Endometrial microvascular endothelial cells (primary cell): Measurements from ENCODE around the gene IRF6. TPM values are rescaled to one million over a fixed set of nuclear protein-coding genes. Genes with fewer than 3 reads are reported as not detected.

Experiments used
- in situ Hi-C: cut with HindIII; loops from 2 replicates; pipeline ENCODE4 v1.10.0; 2017; ENCODE audit warnings: low sequenced_read_pairs, low pct_unique_long_range_greater_than_20kb; ENCODE audit errors: inconsistent ontology term
- total RNA-seq: library from RNA; depleted of rRNA; stranded (reverse); fragments of >200 nt; gene quantifications from one replicate; pipeline ENCODE4 v1.2.3, GENCODE V29; 2015; ENCODE audit errors: inconsistent ontology term

Gene IRF6
- total RNA-seq, 1 donor from 2014 or later, result 0.37 TPM

DNA sequence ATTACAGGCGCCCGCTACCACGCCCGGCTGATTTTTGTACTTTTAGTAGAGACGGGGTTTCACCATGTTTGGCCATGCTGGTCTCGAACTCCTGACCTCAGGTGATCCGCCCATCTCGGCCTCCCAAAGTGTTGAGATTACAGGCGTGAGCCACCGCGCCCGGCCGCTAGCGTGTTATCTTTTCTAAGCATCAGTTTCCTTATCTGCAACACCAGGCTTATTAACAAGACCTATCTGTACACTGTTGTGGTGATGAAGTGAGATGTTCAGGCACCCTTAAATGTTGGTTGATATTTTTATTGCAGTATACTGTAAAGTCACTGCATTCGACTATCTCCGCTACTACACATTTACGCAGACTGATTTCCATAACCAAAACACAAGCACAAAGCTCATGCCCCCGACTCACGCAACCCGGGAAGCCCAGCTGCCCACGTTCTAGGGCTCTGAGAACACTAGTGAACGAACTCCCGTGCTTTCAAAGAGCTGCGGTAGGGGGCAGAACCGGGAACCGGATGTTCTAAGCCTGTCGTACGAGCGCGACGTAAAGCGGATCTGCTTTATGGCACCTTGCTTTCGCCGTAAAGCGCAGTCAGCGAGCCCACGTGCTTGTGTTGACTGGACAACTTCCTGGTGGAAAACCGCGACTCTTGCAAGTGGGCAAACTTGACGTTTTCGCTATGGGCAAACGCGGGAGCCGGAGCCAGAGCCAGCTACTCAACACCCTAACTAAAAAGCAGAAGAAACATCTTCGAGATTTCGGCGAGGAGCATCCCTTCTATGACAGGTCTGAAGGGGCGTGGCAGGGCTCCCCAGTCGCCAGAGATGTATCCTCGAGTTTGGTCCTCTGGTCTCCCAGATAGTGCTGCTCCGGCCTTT, 21.7 kb upstream of the IRF6 start, which contains the start of gene UTP25:
UTP25 (plus strand) TSS at position 589 of the 879 bp plus-strand sequence; CDS start at position 681, 92 bp downstream.
- in situ Hi-C loops, result loop anchor here (25.0 kb wide), 2 partner anchors 410 to 1435 kb away; partner anchors contain the start of genes RCOR3 and SERTAD4

DNA sequence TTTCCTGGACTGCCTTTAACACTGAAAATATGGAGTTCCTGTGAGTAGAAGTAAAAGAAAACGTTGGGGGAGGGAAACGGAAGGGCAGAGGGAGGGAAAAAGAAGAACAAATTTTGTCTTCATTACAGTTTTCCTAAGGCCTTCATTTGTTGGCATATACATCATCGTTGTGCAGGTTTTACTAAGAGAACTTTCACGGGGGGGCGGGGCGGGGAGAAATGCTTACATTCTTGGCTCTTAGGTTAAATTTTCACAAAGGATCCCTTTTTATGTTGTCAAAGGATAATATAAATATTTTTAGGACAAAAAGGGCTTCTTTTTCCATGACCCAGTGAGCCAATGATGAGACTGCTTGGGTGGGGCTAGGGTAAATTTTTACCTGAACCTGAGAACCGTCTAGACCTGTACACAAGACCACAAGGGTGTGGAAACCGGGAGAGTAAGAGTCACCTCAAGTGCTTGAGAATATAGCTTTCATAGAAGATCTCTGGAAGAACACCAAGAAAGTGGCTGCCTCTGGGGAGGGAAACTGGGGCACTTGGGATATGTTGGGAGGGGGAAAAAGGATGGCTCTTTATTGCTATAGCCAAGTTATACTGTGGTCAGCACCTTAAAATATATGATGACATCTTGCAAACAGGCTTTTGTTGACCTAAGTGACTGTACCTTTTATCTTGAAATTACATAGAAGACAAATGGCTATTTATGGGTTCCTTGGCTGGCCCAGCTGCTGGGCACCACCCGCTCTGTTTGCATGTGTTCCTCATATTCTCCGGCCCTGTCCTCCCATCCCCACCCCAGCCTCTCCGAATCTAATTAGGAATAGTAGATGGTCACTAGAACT, 19.9 kb upstream of the IRF6 start:
- in situ Hi-C loops, result loop anchor here (25.0 kb wide), 2 partner anchors 411 to 1436 kb away; partner anchors contain the start of genes RCOR3 and SERTAD4

DNA sequence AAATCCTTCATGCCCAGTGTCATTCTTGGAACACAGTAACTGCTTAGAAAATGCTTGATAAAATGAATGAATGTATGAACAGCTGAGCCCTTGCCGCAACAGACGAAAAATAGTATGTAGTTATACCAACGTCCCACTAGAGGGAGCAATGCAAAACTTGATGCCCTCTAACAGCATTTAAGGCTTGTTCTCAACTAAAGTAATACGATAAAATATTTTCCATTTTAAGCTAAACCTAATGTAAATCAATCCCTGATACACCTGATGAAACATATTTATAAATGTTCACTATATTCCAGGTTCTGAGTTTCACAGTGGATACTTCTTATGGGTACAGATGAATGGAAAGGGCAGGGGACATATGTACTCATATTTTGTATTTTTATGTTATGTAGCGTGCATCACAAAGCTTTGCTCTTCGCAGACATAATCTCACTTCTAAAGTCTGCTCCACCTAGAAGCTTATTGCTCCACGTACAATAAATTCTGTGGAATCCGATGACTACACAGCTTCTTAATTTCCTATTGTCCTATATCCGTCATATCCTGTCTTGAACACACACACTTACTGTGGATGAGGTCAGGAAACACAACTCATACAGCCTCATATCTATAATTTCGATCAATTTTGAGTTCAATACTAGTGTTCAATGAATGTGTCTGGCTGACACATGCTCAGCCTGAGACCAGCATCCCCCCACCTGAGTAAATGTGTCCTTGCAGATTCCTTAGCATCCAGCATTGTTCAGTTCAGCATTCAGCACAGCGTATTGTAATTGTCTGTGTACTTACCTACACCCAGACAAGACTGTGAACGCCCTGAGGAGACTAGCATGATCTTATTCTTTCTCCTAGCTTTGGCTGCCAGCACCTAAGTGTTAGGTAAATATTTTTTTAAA, 17.4 kb upstream of the IRF6 start:
- in situ Hi-C loops, result no loop called here

DNA sequence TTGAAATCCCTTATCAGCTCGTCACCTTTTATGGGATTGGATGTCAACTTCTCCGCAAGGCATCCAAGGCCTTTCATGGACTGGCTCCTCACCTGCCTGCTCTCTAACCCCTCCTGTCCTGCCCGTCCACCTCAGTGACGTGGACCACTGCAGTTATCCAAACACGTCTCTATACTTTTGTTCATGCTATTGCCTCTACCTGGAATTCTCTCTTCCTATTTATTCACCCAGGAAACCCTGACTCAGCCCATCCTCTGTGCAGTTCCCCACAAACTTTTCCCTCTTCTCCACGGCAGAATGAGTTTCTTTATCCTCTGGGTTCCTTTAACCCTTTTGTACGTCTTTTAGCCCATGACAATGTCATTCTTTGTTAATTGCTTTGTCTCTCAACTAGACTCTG, 16.8 kb upstream of the IRF6 start:
- in situ Hi-C loops, result no loop called here

DNA sequence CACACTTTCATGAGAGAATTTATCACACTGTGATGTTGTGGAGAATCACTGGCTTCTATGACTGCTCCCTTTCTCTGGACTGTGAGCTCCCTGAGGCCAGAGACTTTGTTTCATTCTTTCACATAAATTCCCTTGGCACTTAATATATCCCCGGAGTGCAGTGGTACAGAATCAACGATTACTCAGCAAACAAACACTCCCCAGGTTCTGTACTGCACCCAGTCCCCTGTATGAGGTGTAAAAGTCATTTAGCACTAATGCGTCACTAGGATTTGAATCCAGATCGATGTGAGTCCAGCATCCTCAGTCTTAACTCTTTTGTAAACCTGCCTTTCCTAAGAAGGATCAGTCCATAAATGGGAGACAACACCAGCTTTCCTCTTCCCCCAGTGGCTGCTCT, 15.0 kb upstream of the IRF6 start:
- in situ Hi-C loops, result no loop called here

DNA sequence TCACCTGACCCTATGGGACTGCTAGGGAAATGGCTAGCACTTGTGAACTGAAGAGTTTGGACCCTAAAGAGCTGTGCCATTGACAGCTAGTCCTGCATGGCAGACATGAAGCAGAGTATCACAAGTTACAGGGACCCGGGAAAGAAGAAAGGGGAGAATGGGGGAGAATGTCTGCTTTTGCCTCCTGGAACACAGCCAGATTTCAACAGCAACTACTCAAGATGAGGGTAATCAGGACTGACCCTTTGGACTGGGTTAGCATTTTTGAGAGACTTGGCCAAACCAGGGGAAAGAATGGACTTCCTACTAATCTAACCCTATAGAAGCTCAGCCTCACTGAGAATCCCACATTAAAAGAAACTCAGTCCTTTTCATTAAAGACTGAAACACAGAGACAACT, 13.1 kb upstream of the IRF6 start:
- in situ Hi-C loops, result no loop called here

DNA sequence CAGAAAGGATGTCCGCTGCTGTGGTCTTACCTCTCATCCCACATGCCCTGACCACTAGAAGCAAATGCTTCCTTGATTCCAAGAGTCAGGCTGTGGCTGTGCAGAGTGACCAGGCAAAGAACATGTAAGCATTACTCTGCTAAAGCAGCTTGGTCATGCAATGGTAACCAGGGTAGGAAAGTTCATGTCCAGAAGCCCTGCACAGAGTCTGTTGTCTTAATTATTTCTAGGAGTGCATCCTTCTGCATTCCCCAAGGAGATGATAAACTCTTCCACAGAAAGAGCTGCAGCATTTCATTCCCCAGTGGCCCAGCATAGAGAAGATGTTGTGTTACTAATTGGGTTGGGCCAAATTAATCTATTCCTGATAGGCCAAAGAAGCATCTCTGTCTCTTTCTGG, 11.7 kb upstream of the IRF6 start:
- in situ Hi-C loops, result no loop called here

DNA sequence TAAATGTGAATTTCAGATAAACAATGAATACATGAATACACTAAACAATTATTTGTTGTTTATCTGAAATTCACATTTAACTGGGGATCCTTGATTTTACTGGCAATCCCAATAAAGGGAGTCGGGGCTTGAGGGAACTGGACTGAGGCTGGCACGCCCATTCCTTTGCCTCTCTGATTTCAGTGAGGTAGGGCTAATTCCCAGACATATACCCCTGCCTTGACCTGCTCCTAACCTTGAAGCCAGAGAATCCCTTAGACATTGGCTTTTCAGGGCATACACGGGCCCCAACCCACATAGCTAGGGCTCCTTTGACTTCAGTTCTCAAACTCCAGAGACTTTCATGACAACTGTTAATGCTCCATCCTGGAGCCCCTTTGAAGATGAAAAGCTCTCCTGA, 11.0 kb upstream of the IRF6 start:
- in situ Hi-C loops, result no loop called here

DNA sequence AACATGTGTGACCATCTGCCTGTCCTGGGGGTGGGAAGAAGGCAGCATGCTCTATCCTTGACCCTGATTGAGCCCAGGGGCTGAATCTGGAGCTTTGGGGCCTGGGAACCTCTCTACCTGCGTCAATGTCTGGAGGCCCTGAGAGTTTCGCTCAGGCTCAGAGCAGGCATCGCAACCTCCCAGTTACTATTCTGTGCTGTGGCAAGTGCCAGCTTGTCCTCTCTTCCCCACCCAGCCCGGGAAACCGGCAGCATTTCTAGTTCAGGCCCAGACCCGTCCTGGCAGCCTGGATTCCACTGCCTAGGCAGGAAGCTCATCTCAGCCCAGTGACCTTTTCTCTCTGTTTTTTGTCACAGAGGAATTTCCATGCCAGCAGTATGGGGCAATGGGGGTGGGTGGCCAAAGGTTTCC, 10.0 kb upstream of the IRF6 start:
- in situ Hi-C loops, result no loop called here

DNA sequence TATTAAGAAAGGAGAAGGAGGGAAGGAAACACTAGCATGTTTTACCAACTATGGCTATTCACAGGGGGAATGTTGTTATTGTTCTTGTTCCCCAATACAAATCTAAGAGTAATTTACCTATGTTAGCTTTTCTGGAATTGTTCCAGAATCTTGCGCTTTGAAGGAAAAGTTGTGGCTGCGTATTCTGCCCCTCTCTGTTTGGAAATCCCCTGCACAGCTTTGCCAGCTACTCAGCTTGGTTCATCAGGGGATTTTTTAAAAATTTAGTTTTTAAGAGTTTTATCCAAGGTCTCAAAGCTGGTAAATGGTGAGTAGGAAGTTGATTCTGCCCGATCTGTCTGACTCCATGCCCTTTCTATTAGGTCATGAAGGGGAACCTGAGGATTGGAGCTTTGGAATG, 9.5 kb upstream of the IRF6 start:
- in situ Hi-C loops, result no loop called here

DNA sequence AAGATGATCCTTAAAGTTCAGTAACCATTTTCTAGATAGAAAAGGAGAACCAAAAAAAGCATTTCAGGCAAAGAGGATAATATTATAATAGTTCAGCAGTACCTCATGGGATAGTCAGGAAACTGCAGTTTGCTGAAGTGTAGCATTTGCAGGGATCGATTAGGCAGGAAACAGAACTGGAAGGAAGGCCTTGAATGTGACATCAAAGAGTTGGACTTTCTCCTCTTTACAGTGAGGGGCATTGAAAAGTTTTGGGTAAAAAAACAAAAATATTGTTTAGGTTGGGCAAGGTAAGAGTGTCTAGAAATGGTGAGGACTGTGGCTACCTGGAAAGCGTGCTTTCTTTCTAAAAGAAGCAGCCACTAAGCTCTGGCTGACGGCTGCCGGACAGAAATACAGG, 8.0 kb upstream of the IRF6 start:
- in situ Hi-C loops, result no loop called here

DNA sequence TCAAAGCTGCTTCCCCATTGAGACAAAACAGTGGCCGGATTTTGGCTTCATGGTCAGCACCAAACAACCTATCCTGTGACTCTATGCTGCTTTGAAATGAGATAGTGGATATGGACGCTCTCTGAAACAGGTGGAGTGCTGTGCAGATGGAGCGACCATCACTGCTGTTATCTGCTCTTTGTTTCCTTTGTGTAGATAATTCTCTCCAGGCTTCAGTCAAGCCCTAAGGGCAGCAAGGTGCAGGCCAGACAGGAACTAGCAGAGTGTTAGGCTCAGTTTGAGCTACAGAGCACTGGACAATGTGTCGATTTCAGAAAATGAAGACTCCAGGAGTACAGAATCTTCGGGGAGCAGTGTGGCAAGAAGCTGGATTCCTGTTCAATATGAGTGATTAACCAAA, 4.8 kb upstream of the IRF6 start:
- in situ Hi-C loops, result no loop called here

DNA sequence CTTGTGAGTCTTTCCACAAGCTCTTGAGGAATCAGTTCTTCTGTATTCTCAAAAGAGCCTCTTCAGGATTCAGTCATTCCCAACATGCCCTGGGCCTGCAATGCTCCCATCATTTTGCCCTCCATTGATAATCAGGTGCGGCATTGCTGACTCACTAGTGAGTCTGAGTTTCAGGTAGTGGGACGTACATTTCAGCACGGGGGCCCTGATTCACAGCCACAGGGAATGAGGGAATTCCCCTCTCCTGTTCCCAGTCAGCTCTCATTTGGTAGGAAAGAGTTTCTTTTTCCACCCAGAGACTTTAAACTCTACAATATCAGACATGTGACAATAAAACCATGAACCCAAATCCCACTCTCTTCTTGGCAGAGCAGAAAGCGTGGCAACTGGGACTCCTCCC, 3.7 kb upstream of the IRF6 start:
- in situ Hi-C loops, result no loop called here

DNA sequence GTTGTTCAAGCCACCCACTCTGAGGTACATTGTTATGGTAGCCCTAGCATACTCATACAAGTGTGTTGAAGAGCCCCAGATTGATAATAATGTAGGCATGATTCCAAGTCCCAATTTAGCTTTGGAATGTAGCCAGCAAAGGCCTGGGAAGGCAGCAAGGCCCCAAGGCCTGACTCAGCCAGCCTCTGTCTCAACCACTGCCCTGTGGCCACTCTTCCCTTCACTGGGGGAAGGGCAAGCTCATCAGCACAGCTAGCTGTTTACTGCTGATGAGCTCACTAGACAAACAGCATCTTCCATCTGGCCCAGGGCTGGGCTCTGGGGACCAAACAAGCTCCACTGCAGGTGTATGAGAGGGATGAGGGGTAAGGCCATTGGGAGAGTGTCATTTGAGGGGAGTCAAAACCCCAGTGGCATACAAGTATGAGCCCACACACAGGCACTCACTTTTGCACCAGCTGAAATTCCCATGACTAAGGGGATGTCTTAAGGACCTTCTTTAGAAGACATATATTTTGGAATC, 2.2 kb upstream of the IRF6 start:
- in situ Hi-C loops, result no loop called here

DNA sequence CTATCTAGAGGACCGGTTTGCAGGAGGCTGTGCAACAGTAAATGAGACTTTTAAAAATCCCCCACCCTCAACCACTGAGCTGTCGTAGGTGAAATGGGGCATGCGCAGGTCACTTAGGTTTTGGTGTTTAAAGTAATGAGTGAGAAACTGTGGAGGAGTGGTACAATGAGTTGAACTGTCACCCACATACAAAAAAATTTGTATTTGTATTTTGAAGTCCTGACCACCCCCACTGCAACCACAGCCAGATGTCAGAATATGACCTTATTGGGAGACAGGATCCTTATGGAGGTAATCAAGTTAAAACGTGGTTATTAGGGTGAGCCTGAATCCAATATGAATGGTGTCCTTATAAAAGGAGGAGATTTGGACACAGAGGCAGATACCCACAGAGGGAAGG, 1.6 kb upstream of the IRF6 start:
- in situ Hi-C loops, result no loop called here

DNA sequence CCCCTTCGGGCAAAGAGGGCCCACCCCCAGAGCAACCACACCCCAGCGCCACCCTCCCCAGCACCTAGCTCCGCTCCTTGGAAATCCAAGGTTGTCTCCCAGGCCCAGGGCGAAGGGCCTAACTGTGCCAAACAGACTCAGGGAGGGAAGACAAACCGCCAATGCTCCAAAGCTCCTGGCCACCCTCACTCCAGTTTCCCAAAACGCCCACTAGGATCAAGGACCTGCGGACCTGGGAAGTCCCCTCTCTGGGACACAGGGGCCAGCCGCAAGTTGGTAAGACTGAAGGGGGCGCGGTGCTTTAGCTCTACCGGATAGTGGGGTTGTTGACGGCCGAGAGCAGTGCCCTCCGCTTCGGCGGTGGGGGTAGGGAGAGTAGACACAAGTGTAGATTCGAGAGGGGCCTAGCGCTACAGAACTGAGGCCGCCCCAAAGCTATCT, 581 bp downstream of the IRF6 start:
- in situ Hi-C loops, result no loop called here

DNA sequence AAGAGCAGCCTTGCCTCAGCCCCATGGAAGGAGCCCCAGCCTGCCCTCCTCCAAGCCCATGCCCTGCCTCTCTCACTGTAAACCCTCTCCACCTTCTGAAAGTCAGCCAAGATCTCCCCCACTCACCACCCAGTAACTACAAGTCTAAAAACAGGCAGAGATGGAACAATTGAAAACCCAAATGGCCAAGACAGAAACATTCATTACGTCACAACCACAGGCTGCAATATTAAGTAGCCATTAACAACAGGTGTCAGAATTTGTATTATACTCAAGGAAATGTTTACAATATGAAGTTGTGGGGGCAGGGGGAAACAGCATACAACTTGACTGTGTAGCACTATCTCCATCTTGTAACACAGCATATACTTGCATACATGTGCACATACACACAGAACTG, 2.4 kb downstream of the IRF6 start:
- in situ Hi-C loops, result no loop called here

DNA sequence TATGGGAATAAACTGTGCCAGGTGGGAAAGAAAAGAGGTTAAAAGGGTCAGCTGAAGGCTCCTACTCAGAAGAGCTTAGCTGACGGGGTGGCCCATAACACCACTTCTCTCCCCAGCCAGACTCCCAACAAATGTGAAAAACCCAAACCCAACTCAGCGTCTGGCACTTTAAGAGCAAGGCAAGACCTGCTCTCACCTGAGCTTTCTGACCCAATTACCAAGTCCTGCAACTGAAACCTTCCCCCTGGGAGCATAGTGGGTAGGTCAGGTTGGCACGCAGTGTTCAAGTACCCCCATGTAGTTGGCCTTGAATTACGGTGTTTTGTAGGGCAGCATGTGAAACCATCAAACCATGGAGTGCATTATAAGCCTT, 3.2 kb downstream of the IRF6 start:
- in situ Hi-C loops, result no loop called here
